ELR (cell line): Measurements from ENCODE around the gene GNB1.

Source experiments
- DNase-seq: peaks from one replicate; pipeline ENCODE4 v3.0.0-alpha.2; 2015; ENCODE audit warnings: low read depth

The GNB1 gene

DNA sequence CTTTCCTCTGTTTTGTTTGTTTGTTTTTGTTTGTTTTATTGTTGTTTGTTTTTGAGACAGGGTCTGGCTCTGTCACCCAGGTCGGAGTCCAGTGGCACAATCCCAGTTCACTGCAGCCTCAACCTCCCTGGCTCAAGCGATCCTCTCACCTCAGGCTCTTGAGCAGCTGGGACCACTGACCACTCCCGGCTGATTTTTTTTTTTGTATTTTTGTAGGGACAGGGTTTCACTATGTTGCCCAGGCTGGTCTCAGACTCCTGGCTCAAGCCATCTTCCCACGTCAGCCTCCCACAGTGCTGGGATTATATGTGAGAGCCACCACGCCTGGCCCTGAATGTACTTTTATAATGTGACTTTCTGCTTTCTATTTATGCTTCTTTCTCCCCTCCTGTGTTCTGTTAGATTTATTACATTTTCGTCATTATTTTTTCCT is 19.2 kb upstream of the GNB1 start:
- no peak for DNase-seq

DNA sequence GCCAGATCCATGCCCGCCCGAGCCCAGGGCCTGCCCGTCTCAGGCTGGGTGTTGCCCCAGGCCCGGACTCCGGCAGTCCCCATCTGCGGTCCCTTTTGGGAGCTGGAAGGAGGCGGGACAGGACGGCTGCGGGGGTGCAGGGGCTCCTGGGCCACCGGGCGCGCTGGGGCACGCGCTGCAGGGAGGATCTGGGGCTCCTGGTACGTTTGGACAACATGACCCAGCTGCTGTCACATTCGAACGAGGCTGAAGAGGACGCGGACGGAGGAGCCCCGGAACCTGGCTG is 17.6 kb upstream of the GNB1 start:
- DNase-seq, result no peak

- DNase-seq, result no peak
These were observed 16.3 kb upstream of the GNB1 start for GRCh38 chr1:1907098-1907736.

DNA sequence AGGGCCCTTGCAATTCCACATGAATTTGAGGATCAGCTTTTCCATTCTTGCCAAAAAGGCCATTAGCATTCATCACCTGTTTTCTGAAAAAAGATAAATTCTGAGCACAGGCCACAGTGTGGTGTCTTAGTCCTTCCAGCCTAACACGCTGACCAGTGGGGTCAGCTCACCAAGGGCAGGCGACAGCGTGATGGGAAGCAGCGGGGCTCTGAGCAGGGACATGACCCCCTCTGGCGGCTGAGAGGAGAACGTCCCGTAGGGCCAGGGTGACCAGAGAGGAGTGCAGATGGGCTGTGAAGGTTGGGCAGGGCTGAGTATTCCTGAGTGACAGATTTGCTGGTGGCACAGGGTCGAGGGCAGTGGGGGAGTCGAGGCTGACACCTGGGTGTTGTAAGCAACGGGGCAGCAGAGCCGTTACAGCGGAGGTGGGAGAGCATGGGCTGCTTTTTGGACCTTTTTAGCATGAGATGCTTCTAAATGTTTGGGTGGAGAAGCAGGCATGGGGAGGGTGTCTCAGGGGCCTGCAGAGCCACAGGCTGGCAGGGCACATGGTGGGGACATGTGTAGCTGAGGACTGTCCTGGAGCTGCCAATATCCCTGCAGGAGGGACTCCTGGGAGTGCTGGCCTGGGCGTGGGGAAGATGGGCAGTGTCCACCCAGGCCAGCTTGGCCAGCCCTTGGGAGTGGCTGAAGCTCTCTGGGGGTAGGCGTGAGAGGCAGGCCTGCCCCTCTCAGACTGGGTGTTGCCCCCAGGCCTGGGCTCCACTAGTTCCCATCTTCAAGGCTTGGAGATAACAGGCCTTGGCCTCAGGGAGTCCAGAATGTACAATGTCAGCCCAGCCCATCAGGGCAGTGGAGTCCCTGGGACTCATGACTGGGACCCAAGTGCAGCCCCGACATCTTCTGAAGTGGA is 15.6 kb upstream of the GNB1 start:
- peak; percentile 85 for DNase-seq

DNA sequence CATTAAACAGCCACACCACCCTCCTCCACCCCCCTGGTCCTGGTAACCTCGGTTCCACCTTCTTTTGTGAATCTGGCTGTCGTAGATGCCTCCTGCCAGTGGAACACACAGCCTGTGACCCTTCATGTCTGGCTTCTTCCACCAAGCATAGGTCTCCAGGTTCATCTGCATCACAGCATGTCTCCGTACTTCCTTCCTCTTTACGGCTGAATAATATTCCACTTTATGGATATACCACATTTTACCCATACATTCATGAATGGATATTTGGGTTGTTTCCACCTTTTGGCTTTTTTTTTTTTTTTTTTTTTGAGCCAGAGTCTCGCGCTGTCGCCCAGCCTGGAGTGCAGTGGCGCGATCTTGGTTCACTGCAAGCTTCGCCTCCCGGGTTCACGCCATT is 12.3 kb upstream of the GNB1 start:
- DNase-seq, result no peak

GRCh38 chr1:1901641-1902294 is 10.9 kb upstream of the GNB1 start:
- DNase-seq, result no peak

DNA sequence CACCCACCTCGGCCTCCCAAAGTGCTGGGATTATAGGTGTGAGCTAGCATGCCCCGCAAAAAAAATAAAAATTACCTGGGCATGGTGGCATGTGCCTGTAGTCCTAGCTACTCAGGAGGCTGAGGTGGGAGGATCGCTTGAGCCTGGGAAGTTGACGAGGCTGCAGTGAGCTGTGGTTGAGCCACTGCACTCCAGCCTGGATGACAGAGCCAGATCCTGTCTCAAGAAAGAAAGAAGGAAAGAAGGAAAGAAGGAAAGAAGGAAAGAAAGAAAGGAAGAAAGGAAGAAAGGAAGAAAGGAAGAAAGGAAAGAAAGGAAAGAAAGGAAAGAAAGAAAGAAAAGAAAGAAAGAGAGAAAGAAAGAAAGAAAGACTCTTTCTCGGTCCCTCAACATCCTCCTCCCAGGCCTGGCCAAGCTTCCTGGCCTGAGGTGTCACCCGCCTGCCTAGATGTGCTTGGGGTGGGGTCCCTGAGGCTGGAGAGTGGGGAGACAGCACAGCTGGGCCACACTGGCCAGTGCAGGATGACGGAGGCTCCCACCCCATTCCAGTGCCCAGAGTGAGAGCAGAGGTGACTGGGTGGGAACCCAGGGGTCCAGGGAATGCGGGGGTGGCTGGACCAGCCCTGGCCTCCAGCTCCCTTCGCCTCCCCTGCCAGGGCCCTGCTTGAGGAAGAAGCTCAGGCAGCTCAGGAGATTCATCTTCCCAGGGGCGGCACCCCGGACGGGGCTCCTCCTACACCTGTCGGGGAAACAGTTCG is 10.2 kb upstream of the GNB1 start:
- DNase-seq, result no peak

DNA sequence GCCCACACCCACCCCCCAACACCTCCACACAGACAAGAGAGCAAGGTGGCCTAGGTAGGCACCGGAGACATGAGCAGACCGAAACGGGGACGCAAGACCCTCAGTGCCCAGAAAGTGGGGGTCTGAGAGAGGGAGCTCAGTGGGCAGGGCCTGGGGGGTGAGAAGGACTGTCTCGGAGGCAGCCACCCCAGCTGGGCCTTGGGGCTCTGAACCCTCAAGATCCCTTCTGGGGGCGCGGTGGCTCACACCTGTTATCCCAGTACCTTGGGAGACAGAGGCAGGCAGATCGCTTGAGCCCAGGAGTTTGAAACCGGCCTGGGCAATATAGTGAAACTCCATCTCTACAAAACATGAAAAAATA is 9.1 kb upstream of the GNB1 start:
- no peak for DNase-seq

DNA sequence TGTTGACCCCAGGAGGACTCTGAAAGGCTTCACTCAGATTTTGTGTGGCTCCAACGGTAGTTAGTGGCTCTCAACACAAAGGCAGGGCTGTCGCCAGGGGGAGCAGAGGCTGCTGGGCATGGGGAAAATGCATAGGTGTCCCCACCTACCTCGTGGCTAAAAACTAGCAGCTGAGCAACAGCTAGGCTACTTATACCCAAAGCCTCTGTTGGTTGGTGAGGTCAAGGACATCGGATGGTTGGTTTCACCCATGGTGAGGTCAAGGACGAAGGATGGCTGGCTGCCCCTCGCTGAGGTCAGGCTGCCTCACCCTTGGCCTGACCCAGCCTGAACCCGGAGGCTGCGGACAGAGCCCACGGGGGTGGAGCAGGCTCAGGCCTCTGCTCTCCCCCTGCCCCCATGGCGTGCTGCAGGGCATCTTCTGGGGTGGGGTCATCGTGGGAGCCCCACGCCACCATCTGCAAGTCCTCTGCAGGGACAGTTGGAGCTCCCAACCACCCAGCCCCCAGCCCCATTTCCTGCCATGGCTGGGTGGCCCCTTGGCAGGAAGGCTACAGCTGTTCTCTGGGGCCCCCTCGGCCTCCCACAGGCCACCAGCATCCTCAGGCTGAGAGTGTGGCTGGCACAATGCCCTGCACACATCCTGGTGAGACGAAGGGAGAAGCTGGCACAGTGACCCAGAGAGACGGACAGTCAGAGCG is 8.5 kb upstream of the GNB1 start:
- no peak for DNase-seq

DNA sequence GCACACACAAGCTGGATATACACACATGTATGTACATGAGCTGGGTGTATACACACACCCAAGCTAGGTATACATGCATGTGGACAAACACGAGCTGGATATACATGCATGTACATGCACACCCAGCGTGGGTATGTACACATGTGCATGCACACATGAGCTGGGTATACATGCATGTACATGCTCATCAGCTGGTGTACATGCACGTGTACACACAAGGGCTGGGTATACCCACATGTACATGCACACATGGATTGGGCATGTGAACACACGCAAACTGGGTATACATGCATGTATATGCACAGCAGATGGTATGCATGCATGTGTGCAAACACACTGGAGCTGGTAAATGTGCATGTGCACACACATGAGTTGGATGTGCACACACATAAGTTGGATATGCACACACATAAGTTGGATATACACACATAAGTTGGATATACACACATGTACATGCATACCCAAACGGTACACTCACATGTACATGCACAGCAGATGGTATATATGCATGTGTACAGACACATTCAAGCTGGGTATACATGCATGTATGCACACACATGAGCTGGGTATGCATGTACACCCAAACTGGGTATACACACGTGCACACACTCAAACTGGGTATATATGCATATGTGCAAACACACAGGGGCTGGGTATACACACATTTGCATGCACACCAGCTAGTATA is 7.5 kb upstream of the GNB1 start:
- DNase-seq, result no peak

DNA sequence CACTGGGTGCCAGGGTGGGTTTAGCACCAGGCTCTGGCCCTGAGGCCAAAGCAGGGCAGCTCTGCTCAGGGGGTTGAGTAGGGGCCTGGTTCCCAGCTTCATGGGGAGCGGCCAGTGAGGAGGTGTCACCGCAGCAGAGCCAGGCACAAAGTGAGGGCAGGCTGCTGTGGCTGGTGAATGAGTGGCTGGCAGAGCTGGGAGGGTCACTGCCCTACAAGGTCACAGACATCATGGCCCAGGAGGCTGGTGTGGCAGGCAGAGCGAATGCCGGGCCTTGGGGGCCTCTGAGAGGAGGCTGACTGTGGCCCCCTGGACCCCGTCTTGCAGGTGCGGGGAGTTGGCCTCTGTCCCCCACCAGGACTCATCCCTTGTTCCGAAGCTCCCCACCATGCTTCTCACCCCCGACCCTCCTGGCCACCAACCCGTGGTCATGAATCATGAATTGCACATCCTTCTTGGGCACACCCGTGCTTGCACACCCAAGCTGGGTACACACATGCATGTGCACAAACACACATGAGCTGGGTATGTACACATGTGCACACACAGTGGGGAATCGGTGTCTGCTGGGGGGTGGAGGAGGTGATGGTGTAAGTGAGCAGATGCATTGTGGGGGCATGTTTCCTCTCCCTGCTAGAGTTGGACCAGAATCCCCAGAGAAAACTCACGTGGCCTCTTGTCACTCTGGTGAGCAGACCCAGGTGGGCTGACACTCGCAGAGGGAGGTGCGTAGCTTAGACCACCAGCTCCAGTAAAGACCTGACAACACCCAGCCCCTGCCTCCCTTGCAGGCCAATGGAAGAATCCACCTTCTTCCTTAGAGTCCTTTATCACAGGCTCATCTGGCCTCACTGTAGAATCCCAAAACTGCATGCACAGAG is 4.8 kb upstream of the GNB1 start:
- DNase-seq, result no peak

DNA sequence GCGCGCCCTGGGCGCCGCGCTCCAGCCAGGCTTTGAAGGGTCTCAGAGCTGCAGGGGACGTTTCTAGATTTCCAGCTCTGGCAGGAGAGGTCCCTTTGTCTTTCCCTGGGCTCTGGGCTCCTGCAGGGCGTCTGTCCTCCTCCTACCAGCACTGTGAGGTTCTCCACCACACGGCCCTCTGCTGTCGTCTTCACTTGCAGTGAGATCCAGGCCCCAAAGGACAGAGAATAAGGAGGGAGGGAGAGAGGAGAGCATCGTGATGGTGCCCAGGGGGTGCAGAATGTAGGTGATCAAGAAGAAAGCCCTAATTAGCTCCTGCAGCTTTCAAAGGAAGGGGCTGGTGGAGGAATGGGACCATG is 4.2 kb upstream of the GNB1 start:
- DNase-seq, result no peak

DNA sequence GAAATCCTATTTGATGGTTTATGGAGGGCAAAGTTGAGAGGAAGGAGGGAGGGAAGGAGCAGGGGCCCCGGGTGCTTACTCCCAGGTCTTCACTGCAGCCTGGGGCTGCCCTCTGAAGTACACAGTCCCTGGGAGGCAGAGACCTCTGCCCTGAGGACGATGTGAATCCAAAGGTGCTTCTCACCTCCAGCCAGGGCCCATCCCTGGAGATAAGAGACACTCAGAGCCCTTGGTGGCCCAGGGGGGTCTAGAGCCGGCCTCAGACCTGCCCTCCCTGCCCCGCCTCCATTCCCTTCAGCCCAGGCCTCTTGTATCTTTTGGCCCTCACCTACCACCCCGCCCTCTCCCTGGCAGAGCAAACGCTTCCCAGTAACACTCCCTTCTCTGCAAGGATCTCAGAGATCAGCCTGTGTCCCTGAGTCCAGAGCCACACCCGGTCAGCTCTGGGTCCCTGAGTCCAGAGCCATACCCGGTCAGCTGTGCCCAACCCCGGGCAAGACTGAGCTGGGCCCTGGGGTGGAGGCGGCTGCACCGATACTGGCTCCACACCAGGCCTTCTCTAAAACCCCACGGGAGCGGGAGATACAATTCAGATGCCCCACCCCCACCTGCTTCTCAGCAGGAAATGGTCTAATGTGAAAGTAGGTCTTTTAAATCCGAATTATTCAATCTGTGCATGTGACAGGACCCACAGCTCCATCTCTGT is 3.6 kb upstream of the GNB1 start:
- DNase-seq, result no peak

DNA sequence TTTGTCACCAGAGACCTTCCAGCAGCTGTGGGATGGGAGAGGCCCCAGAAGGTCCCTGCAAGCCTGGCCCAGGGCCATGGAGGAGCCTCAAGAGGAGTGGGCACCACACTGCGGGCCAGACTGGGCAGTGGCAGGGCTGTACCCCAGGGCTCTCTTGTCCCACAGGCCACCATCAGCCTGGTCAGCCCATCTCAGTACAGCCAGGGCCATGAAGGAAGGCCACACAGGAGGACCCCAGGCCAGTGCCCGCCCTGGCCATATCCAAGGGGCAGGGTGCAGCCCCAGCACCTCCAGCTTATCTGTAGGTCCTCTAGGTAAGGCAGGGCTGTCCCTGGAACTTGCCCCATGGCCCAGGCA is 3.1 kb upstream of the GNB1 start:
- DNase-seq, result no peak

GRCh38 chr1:1893291-1893985 is 2.6 kb upstream of the GNB1 start:
- no peak for DNase-seq

DNA sequence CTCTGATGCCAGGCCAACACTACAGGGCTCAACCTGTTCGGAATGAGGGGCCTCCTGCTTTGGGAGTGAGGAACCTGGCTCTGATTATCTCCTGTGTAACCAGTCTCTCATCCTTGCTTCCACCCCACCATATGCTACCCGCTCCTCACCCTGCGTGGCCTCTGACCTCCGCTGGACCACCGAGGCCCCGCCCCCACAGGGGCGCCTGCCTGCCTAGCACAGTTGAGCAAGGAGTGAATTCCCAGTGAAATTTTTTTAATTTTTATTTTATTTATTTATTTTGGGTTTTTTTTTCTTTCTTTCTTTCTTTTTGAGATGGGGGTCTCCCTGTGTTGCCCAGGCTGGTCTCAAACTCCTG is 1.9 kb upstream of the GNB1 start:
- DNase-seq, result no peak

- DNase-seq, result no peak
These were observed 1.3 kb upstream of the GNB1 start for GRCh38 chr1:1892079-1892762.

GRCh38 chr1:1891349-1892078 is 627 bp upstream of the GNB1 start:
- DNase-seq, result peak; percentile 75
